SK-N-MC (cell line): ENCODE results near the gene MPHOSPH9.
A peak's percentile ranks its signal among the peaks of the same experiment; 100 is the strongest.

Experiments
- DNase-seq: peaks from one replicate; pipeline ENCODE4 v3.0.0-alpha.2; 2011; ENCODE audit warnings: low read depth, low spot score
- H3K27ac ChIP-seq: fragments of 200-600 bp; sonication (generic); 2 replicates; pipeline ENCODE4 v1.5.1; 2016; ENCODE audit warnings: mixed run types
- H3K36me3 ChIP-seq: fragments of 200-600 bp; sonication (generic); 2 replicates; pipeline ENCODE4 v1.6.1; 2017; ENCODE audit warnings: antibody characterized with exemption, low read length, mixed read lengths; ENCODE audit not compliant: insufficient read depth
- H3K4me3 ChIP-seq: fragments of 200-600 bp; sonication (generic); 2 replicates; pipeline ENCODE4 v1.5.1; 2016
- H3K9ac ChIP-seq: fragments of 200-600 bp; sonication (generic); 2 replicates; pipeline ENCODE4 v1.8.0; 2017; ENCODE audit warnings: mixed run types, mixed read lengths; ENCODE audit not compliant: insufficient read length
- H3K9me3 ChIP-seq: fragments of 200-600 bp; sonication (generic); 2 replicates; pipeline ENCODE4 v1.6.1; 2017; ENCODE audit warnings: low read depth, mild to moderate bottlenecking, antibody characterized with exemption, low read length, moderate library complexity, mixed read lengths
- EZH2 ChIP-seq: fragments of 200-600 bp; sonication (generic); IDR thresholded peaks from one replicate; pipeline ENCODE4 v1.6.1; 2017; ENCODE audit warnings: antibody characterized with exemption
- FOXP2 ChIP-seq: optimal IDR thresholded peaks from 2 replicates; pipeline ENCODE3; 2011; ENCODE audit warnings: mild to moderate bottlenecking, moderate library complexity; ENCODE audit not compliant: insufficient read depth; ENCODE audit errors: extremely low read length, control extremely low read depth
- POLR2AphosphoS5 ChIP-seq: IDR thresholded peaks from 2 replicates; pipeline ENCODE4 v1.6.1; 2012; ENCODE audit warnings: mild to moderate bottlenecking, low read depth, low read length, borderline replicate concordance

MPHOSPH9 gene

DNA sequence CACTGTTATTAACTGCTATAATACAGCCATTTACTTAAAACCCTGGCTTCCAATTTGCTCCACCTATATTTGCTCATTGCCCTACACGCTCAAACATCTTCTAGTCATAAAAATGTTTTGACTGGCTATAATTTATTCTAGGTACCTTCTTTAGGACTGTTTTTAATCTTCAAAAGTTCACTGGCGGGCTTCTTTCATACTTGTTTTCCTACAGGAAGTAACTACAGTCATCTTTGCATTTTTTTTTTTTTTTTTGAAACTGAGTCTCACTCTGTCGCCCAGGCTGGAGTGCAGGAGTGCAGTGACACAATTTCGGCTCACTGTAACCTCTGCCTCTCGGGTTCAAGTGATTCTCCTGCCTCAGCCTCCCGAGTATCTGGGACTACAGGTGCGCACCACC is 32.5 kb downstream of the MPHOSPH9 start:
- Histone ChIP-seq H3K9ac (no peak overlapping the region), H3K36me3 (peaks cover 63% of the 10 kb centered on the region), H3K4me3 (no peak overlapping the region), H3K9me3 (no peaks in the 10 kb centered on the region), H3K27ac (peak overlapping the region; percentile 8; the same call in 1 of the 2 replicates)
- DNase-seq, result no peak
- no peak for TF ChIP-seq FOXP2
- no peak for TF ChIP-seq POLR2AphosphoS5
- TF ChIP-seq EZH2, result no peak

DNA sequence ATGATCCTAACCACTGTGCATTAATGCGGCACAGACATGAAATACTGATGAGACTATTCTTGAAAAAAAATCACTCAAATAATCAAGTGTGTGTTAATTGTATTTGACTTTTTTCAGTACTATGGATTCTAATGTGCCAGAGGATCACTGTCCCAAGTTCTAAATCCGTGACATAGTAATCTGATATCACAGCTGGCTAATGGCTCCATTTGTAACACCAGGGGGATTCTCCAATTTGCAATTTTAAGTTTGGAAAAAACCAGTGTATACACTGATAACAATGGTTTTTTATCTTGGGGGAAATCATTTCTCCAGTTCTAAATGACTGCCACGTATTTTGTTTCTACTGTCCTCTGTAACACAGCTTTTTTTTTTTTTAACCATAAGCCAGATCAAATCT is 33.0 kb downstream of the MPHOSPH9 start:
- H3K4me3 ChIP-seq, result no peak overlapping the region
- H3K36me3 ChIP-seq, result peaks cover 62% of the 10 kb centered on the region
- no peak overlapping the region; the same call in 1 of the 2 replicates for H3K27ac ChIP-seq
- TF ChIP-seq POLR2AphosphoS5 (no peak), FOXP2 (no peak), EZH2 (no peak)
- H3K9me3 ChIP-seq, result no peaks in the 10 kb centered on the region
- no peak for DNase-seq
- H3K9ac ChIP-seq, result no peak overlapping the region

DNA sequence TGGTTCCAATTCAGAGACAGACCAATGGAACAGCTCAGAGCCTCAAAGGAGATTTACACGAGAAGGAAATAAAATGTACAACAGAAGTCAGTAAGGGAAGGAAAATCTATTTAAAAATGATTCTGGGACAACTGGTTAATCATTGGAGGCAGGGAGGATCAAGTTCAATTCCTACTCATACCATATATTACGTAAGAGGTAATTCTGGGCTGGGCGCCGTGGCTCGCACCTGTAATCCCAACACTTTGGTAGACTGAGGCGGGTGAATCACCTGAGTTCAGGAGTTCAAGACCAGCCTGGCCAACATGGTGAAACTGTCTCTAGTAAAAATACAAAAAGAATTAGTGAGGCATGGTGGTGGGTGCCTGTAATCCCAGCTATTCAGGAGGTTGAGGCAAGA is 45.3 kb downstream of the MPHOSPH9 start:
- TF ChIP-seq EZH2 (no peak), POLR2AphosphoS5 (no peak), FOXP2 (no peak)
- H3K9me3 ChIP-seq, result no peaks in the 10 kb centered on the region
- no peak overlapping the region for H3K27ac ChIP-seq
- no peak overlapping the region for H3K9ac ChIP-seq
- DNase-seq, result no peak
- no peak overlapping the region for H3K4me3 ChIP-seq
- H3K36me3 ChIP-seq, result peaks cover 59% of the 10 kb centered on the region

DNA sequence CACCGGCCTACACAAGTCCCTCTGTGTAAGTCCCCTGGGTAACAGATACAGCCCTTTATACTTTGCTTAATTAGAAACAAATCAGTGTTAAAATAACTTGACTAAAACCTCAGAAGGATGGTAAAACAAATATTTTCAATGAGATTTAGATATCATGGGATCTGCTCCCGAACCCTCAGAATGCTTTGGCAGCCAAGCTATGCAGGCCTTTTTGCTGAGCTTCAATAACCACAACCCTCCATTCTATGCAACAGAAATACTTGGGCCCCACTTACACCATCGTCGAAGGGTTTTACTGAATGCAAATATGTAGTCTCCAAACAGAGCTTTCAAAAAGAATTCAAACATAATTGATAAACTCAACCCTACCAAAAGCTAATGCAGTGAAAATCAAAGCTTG is 52.8 kb downstream of the MPHOSPH9 start:
- no peak for DNase-seq
- no peaks in the 10 kb centered on the region for H3K9me3 ChIP-seq
- H3K9ac ChIP-seq, result no peak overlapping the region
- peaks cover 50% of the 10 kb centered on the region for H3K36me3 ChIP-seq
- no peak overlapping the region for H3K27ac ChIP-seq
- TF ChIP-seq FOXP2 (no peak), EZH2 (no peak), POLR2AphosphoS5 (no peak)
- no peak overlapping the region for H3K4me3 ChIP-seq

DNA sequence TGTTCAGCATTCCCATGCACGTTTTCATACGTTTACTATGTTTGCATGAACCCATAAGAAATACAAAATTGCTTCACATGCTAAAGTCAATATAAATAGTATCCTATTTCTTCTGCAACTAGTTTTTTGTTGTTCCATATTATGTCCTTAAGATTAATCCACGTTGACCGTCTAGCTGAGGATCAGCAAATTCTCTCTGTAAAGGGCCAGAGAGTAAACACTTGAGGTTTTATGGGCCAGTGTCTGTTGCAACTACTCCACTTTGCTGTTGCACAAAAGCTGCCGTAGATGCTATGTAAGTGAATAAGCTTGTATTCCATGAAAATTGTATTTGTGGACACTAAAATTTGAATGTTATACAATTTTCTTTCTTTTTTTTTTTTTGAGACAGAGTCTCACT is 61.0 kb downstream of the MPHOSPH9 start:
- H3K36me3 ChIP-seq, result peaks cover 28% of the 10 kb centered on the region
- no peak for DNase-seq
- no peak overlapping the region for H3K27ac ChIP-seq
- no peaks in the 10 kb centered on the region for H3K9me3 ChIP-seq
- no peak overlapping the region for H3K9ac ChIP-seq
- no peak overlapping the region for H3K4me3 ChIP-seq
- TF ChIP-seq EZH2 (no peak), FOXP2 (no peak), POLR2AphosphoS5 (no peak)

DNA sequence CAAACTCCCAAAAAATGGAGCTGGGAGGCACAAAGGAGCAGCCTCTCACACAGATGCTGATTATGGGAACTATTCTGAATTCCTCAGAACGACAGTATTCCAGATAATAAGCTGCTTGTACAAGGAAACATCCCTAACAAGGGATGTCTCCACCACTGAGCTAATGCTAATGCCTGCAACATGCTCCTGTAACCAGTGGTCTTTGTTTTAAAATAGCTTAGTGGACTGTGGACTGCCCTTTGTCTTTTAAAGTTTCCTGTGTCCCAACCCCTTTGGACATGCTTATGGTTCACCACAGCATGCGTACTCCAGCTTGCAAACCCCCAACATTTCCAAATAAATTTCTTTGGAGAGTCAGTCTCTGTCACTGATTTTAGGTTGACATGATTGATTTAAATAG is 65.6 kb downstream of the MPHOSPH9 start:
- TF ChIP-seq EZH2, result no peak
- TF ChIP-seq FOXP2, result no peak
- no peak for TF ChIP-seq POLR2AphosphoS5
- H3K36me3 ChIP-seq, result peaks cover 50% of the 10 kb centered on the region
- no peak overlapping the region; the same call in 1 of the 2 replicates for H3K27ac ChIP-seq
- no peak for DNase-seq
- H3K9me3 ChIP-seq, result no peaks in the 10 kb centered on the region
- H3K9ac ChIP-seq, result no peak overlapping the region
- H3K4me3 ChIP-seq, result no peak overlapping the region

DNA sequence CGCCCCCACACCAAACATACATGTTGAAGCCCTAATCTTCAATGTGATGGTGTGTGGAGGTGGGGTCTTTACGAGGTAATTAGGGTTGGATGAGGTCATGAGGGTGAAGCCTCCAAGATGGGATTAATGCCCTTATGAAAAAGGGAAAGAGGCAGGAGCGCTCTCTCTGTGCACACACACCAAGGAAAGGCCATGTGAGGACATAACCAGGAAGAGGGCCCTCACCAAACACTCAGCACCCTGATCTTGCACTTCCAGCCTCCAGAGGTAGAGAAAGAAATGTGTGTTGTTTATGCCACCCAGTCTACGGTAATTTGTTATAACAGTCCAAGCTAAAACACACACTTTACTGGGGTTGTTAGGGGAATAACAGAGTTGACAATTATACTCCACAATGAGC is 67.4 kb downstream of the MPHOSPH9 start:
- Histone ChIP-seq H3K9ac (no peak overlapping the region), H3K36me3 (peaks cover 62% of the 10 kb centered on the region), H3K9me3 (no peaks in the 10 kb centered on the region), H3K4me3 (no peak overlapping the region), H3K27ac (no peak overlapping the region)
- TF ChIP-seq POLR2AphosphoS5, result no peak
- no peak for DNase-seq

DNA sequence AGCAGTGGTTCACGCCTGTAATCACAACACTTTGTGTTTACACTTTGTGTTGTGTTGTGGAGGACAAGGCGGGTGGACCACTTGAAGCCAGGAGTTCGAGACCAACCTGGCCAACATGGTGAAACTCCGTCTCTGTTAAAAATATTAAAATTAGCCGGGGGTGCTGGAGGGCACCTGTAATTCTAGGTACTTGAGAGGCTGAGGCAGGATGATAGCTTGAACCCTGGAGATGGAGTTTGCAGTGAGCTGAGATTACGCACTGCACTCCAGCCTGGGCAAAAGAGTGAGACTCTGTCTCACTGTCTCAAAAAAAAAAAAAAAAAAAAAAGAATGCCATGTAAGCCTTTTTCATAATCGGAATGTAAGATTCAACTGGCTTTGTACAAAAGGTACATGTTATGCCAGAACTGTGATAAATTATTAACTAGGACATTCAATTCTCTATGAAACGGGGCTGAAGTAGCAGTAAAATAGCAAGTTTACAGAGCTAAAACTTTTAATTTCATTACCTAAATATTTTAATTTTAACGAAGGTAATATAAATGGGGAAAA is 68.2 kb downstream of the MPHOSPH9 start:
- Histone ChIP-seq H3K9ac (no peak overlapping the region), H3K36me3 (peaks cover 65% of the 10 kb centered on the region), H3K4me3 (no peak overlapping the region), H3K27ac (no peak overlapping the region), H3K9me3 (no peaks in the 10 kb centered on the region)
- TF ChIP-seq POLR2AphosphoS5 (no peak), EZH2 (no peak), FOXP2 (no peak)
- DNase-seq, result no peak

DNA sequence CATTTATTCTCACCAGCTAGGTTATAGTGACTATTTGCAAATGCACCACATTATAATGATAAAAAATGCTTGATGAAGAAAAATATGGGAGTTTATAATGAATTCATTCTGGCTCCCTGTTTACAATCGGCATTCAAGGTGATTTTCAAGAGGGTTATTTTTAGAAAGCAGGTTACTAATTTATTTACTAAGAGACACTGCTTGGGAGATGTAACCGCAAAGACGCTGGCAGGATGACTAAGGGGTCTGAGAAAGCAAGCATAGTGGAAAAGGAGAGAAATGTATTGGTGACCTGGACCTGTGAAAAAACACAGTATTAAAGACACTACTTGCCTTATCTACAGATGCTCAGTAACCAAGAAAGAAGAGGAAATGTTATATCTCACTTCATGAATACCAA is 68.7 kb downstream of the MPHOSPH9 start:
- peaks cover 65% of the 10 kb centered on the region for H3K36me3 ChIP-seq

More for the DNA sequence above, 68.7 kb downstream of the MPHOSPH9 start:
- no peak overlapping the region for H3K27ac ChIP-seq
- no peak for DNase-seq
- H3K9ac ChIP-seq, result no peak overlapping the region
- no peak overlapping the region for H3K4me3 ChIP-seq
- TF ChIP-seq POLR2AphosphoS5 (no peak), EZH2 (no peak)
- H3K9me3 ChIP-seq, result no peaks in the 10 kb centered on the region
